ENCODE results near the gene GDF15.

GDF15 gene

GRCh38 chr19:18419195-18419698 lies 33.3 kb downstream of the GDF15 start, which contains the start of gene SSBP4:
Gene SSBP4 (plus strand): TSS chr19:18419398. CDS start chr19:18419649, 251 bp downstream.
- DNase-seq (ENCODE audit: low read depth), result peak; percentile 29

GRCh38 chr19:18419699-18420460 lies 33.9 kb downstream of the GDF15 start:
- no peak for DNase-seq (ENCODE audit: low read depth)

GRCh38 chr19:18420930-18421329 lies 35.0 kb downstream of the GDF15 start:
- DNase-seq (ENCODE audit: low read depth), result no peak

- no peak for DNase-seq (ENCODE audit: low read depth)
Observed at GRCh38 chr19:18421371-18421959, 35.5 kb downstream of the GDF15 start.

- no peak for DNase-seq (ENCODE audit: low read depth)
Observed at GRCh38 chr19:18422530-18423191, 36.7 kb downstream of the GDF15 start.

GRCh38 chr19:18423258-18424020 lies 37.5 kb downstream of the GDF15 start:
- no peak for DNase-seq (ENCODE audit: low read depth)

- no peak for DNase-seq (ENCODE audit: low read depth)
Observed at GRCh38 chr19:18424122-18424889, 38.3 kb downstream of the GDF15 start.

- no peak for DNase-seq (ENCODE audit: low read depth)
Observed at GRCh38 chr19:18424890-18425514, 39.0 kb downstream of the GDF15 start.

- no peak for DNase-seq (ENCODE audit: low read depth)
Observed at GRCh38 chr19:18425515-18426415, 39.8 kb downstream of the GDF15 start.

GRCh38 chr19:18426416-18426767 lies 40.4 kb downstream of the GDF15 start:
- DNase-seq (ENCODE audit: low read depth), result no peak

- DNase-seq (ENCODE audit: low read depth), result no peak
Observed at GRCh38 chr19:18427080-18427742, 41.3 kb downstream of the GDF15 start.

- no peak for DNase-seq (ENCODE audit: low read depth)
Observed at GRCh38 chr19:18427743-18428113, 41.8 kb downstream of the GDF15 start.

- DNase-seq (ENCODE audit: low read depth), result no peak
Observed at GRCh38 chr19:18428173-18428786, 42.3 kb downstream of the GDF15 start.

- no peak for DNase-seq (ENCODE audit: low read depth)
Observed at GRCh38 chr19:18428787-18429674, 43.1 kb downstream of the GDF15 start.

GRCh38 chr19:18429717-18430416 lies 43.9 kb downstream of the GDF15 start:
- DNase-seq (ENCODE audit: low read depth), result no peak

- DNase-seq (ENCODE audit: low read depth), result no peak
Observed at GRCh38 chr19:18430417-18431144, 44.6 kb downstream of the GDF15 start.

All from HS-5 (cell line).